OCI-LY3 (cell line): Measurements from ENCODE around the gene CFAP57.

ENCODE experiments used
- H2AFZ ChIP-seq: fragments of 200-600, 300-600 bp; shearing (Covaris generic); 2 replicates; pipeline ENCODE4 v1.6.0; 2014; ENCODE audit warnings: antibody characterized with exemption, low read depth, low read length
- H3K27ac ChIP-seq: fragments of 200-600, 300-600 bp; sonication (generic); 2 replicates; pipeline ENCODE4 v1.5.1; 2014; ENCODE audit warnings: mild to moderate bottlenecking, low read length, moderate library complexity, mixed read lengths
- H3K27me3 ChIP-seq: fragments of 200-600, 300-600 bp; sonication (generic); 2 replicates; pipeline ENCODE4 v1.6.1; 2014; ENCODE audit warnings: low read depth, low read length, mixed read lengths
- H3K36me3 ChIP-seq: fragments of 200-600, 300-600 bp; sonication (generic); replicated peaks from 2 replicates; pipeline ENCODE3; 2014; ENCODE audit warnings: low read depth, low read length, mixed read lengths
- H3K4me1 ChIP-seq: fragments of 300-600, 200-600 bp; sonication (generic); 2 replicates; pipeline ENCODE4 v1.6.1; 2014; ENCODE audit warnings: low read length, mixed read lengths
- H3K4me2 ChIP-seq: fragments of 200-600, 300-600 bp; sonication (generic); 2 replicates; pipeline ENCODE4 v1.6.1; 2014; ENCODE audit warnings: low read length, mixed read lengths
- H3K4me3 ChIP-seq: fragments of 300-600, 200-600 bp; sonication (generic); 2 replicates; pipeline ENCODE4 v1.5.1; 2014; ENCODE audit warnings: antibody characterized with exemption, mild to moderate bottlenecking, low read length, moderate library complexity
- H3K79me2 ChIP-seq: fragments of 300-600, 200-600 bp; shearing (Covaris generic); 2 replicates; pipeline ENCODE4 v1.6.1; 2014; ENCODE audit warnings: mild to moderate bottlenecking, low read length, mixed read lengths
- H3K9ac ChIP-seq: fragments of 300-600, 200-600 bp; shearing (Covaris generic); 2 replicates; pipeline ENCODE4 v1.6.0; 2014; ENCODE audit warnings: mild to moderate bottlenecking, low read length, moderate library complexity
- H3K9me3 ChIP-seq: fragments of 200-600, 300-600 bp; shearing (Covaris generic); 2 replicates; pipeline ENCODE4 v1.6.1; 2014; ENCODE audit warnings: low read length, mixed read lengths; ENCODE audit not compliant: insufficient read depth
- H4K20me1 ChIP-seq: fragments of 200-600, 300-600 bp; sonication (generic); 2 replicates; pipeline ENCODE4 v1.6.1; 2016; ENCODE audit warnings: low read length, mixed read lengths; ENCODE audit not compliant: insufficient read depth
- CTCF ChIP-seq: fragments of 200-600, 300-600 bp; sonication (generic); IDR thresholded peaks from 2 replicates; pipeline ENCODE4 v1.5.1; 2014; ENCODE audit warnings: antibody characterized with exemption, low read length, low read depth
- EZH2phosphoT487 ChIP-seq: fragments of 200-600 bp; shearing (Covaris generic); IDR thresholded peaks from 2 replicates; pipeline ENCODE4 v1.6.1; 2018; ENCODE audit warnings: antibody characterized with exemption, mixed run types, low read depth

Gene CFAP57

GRCh38 chr1:43303471-43304313 lies 131.6 kb downstream of the CFAP57 start:
- Histone ChIP-seq H3K9me3 (no peaks in the 10 kb centered on the region), H3K79me2 (no peaks in the 10 kb centered on the region), H3K9ac (no peak overlapping the region), H3K4me3 (no peak overlapping the region), H2AFZ (no peak overlapping the region), H3K4me1 (no peaks in the 10 kb centered on the region), H3K27ac (no peak overlapping the region), H4K20me1 (no peaks in the 10 kb centered on the region), H3K36me3 (no peaks in the 10 kb centered on the region), H3K4me2 (no peak overlapping the region), H3K27me3 (peaks cover 6% of the 10 kb centered on the region; the same call in 1 of the 2 replicates)
- TF ChIP-seq EZH2phosphoT487 (no peak), CTCF (no peak)
